ENCODE data around the gene DNAJC27.

The DNAJC27 gene

GRCh38 chr2:24903161-24904103, 68.3 kb downstream of the DNAJC27 start:
- DNase-seq, result no peak

DNA sequence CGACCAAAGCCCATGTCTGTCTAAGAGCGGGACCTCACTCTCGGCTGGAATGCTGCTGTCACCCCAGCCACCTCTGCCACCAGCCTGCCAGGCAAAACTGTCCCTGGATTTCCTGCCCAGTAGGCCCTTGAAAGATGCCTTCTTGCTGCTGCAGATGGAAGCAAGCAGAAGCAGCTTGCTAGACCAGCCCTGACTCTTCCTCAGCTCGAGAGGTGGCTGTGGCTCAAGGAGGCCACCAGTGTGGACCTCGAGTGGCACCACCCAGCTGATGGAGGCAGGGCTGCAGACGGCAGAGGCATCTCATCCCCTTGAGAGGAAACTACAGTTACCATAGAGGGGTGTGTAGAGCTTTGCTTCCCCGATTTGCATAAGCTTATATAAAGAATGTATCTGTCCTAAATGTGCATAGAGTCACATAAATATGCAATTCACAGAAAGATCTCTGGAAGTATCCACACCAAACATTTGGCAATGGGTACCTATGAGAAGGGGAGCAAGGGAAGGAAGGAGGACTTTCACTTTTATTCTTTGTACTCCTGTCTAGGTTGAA, 72.3 kb downstream of the DNAJC27 start:
- DNase-seq, result no peak

DNA sequence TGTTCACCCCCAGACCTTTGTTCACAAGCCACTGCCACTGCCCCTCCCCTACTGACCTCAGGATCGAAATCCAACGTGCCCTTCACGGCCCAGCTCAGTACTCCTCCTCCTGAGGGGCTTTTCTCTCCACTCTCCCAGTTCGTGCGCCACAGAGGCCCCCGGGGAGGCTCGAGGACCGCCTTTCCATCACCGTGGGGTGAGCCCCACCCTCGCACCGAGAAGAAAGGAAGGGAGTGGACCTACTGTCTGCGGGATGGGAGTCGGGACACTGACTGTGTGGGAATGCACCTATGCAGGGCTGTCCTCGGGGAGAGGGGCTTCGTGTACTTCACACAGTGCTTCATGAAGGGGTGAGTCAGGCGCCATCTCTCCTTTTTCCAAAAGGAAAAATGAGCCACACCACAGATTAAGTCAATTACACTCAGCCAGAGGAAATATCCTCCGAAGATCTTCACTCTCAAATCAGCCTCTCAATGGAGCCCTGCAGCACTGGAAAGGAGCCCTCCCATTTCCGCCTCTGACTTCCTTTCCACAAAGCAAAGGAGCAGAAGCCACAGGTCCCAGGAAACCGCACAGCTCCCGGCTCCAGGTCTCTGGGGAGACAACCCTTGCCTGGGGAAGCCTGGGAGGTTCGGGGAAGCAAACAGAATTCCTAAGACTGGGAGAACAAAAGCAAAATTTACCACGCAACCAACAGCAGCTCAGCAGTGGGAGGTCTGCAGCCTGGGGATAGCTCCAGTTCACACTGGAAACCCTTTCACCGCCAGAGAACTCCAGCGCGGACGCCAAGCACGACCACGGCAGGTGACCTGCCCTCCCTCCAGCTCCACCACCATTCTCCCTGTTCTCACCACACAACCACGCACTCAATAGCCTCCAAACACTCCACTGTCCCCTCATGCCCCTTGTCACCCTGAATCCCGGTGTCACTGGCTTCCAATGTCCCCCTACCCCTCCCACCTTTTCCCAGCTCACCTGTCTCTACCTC, 73.3 kb downstream of the DNAJC27 start:
- no peak for DNase-seq

GRCh38 chr2:24894750-24895149, 77.0 kb downstream of the DNAJC27 start:
- DNase-seq, result no peak

GRCh38 chr2:24893934-24894333, 77.8 kb downstream of the DNAJC27 start:
- DNase-seq, result no peak
